LNCaP clone FGC (cell line): ENCODE measurements around the gene ATP13A5.

Experiments
- DNase-seq: peaks from one replicate; pipeline ENCODE4 v3.0.0-alpha.2; 2011; ENCODE audit warnings: low read depth
- H3K4me3 ChIP-seq: 2 replicates; pipeline ENCODE4 v1.5.1; 2011; ENCODE audit warnings: mild to moderate bottlenecking, low read depth, low read length, control low read depth
- TF ChIP-seq, protein P1 (sequence below): IDR thresholded peaks from 2 replicates; pipeline ENCODE4 v1.5.1; 2012; ENCODE audit warnings: mild to moderate bottlenecking; ENCODE audit not compliant: control insufficient read depth, insufficient read depth; ENCODE audit errors: extremely low read depth

Gene ATP13A5

DNA sequence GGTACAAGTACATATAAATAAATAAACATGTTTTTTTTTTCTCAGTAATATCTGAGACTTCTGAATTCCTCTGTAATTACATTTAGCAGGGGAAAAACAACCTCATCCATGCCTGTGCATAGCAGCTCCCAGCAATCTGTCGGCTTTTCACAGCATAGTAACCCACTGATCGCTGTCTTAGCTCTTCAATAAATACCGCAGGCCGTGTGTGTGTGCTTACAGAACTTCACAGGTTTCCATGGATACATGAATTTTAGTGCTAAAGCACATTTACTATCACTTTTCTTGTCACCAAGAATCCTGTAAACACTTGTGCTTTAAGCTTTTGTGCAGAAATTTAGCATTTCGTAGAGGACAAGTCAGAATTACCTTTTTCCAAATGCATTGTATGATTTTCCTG lies 141.5 kb downstream of the ATP13A5 start:
- H3K4me3 ChIP-seq = no peak overlapping the region
- no peak for DNase-seq
- TF ChIP-seq, protein P1, sequence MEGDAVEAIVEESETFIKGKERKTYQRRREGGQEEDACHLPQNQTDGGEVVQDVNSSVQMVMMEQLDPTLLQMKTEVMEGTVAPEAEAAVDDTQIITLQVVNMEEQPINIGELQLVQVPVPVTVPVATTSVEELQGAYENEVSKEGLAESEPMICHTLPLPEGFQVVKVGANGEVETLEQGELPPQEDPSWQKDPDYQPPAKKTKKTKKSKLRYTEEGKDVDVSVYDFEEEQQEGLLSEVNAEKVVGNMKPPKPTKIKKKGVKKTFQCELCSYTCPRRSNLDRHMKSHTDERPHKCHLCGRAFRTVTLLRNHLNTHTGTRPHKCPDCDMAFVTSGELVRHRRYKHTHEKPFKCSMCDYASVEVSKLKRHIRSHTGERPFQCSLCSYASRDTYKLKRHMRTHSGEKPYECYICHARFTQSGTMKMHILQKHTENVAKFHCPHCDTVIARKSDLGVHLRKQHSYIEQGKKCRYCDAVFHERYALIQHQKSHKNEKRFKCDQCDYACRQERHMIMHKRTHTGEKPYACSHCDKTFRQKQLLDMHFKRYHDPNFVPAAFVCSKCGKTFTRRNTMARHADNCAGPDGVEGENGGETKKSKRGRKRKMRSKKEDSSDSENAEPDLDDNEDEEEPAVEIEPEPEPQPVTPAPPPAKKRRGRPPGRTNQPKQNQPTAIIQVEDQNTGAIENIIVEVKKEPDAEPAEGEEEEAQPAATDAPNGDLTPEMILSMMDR = no peak

DNA sequence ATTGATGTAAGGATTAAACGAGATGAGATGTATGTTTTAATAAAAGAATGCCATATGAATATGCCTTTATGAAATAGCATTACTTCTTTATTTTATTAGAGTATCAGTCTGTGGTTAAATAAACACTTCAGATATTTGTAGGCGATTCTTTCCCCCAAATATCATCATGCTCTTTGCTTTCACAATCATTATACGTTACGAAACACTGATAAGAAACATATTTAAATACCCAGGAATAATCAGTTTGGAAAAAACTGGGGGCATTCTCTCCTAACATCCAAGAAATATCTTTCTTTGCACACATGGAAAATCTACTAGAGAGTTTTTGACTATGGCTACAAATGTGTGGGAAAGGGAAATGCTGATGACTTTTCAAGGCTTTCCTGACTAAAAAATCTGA lies 142.0 kb downstream of the ATP13A5 start:
- TF ChIP-seq, protein P1 = no peak
- no peak overlapping the region for H3K4me3 ChIP-seq
- DNase-seq = no peak

DNA sequence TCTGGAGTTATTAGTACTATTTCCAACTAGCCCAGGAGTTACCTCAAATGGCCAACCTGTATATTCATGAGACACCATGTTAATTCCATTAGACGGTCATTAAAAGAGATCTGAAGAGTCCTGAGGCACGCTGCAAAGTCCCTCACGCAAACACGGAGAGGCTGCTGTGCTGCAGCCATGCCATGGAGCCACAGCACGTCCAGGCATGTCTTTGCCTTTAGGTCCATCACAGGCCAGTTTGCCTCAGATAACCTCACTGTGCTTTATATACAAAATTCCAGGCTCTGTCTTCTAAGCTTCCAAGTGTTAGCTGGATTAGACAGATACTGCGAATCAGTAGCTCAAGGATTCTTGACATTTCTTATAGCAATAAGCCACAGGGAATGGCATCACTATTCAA lies 147.4 kb downstream of the ATP13A5 start:
- H3K4me3 ChIP-seq = no peak overlapping the region
- TF ChIP-seq, protein P1 = no peak
- DNase-seq = no peak

GRCh38 chr3:193230610-193231009 lies 147.9 kb downstream of the ATP13A5 start:
- TF ChIP-seq, protein P1 = no peak
- no peak overlapping the region for H3K4me3 ChIP-seq
- DNase-seq = no peak

DNA sequence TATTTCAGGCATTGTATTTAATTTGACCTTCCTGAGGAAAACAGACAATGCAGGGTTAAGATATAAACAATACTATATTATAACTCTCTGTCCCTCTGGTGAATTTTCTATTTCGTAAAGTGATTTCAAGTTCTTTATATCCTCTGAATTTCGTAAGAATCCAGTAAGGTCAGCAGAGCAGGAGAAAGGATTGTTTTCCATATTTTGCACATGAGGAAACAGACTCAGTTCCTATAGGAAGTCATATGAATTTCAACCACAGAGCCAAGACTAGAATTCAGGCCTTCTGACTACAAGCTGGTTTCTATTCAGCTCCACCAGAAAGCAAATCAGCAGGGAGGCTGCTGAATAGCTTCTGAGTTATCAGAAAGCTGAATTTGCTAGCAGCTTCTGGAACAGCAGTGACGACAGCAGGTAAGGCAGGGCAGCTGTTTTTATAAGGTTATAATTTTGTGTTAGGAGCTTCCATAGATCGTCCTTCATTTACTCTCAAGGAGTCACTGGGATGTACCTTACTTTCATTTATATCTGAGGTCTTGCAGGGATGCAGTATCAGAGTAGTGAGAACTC lies 148.6 kb downstream of the ATP13A5 start:
- TF ChIP-seq, protein P1 = no peak
- H3K4me3 ChIP-seq = no peak overlapping the region
- DNase-seq = no peak

DNA sequence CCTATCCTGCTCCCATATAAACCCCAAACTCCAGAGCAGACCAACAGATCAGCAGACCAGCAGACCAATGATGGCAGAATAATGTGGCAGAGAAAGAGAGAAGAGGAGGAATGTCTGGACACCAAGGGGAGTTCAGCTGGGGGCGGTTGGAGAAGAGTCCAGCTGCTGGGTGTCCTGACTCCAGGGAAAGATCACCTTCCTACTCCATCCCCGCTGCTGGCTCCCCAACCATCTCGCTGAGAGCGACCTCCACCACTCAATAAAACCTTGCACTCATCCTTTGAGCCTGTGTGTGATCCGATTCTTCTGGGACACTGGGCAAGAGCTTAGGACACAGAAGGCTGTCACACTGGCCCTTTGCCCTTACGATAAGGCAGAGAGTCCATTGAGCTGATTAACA lies 150.3 kb downstream of the ATP13A5 start:
- H3K4me3 ChIP-seq = no peak overlapping the region
- no peak for DNase-seq
- TF ChIP-seq, protein P1 = no peak
